HEK293 (cell line): ENCODE results near the gene AKAP5.
A peak's percentile ranks its signal among the peaks of the same experiment; 100 is the strongest.

Experiments
- CTCF ChIA-PET: fragments of 350-600 bp; formaldehyde crosslinking; extraction: SDS; loops from one replicate; lab custom pipeline; 2021; ENCODE audit warnings: antibody characterized with exemption; lab: Yijun Ruan, JAX
- POLR2A ChIA-PET: fragments of 300-600 bp; formaldehyde crosslinking; extraction: SDS; loops from one replicate; lab custom pipeline; 2020; ENCODE audit warnings: antibody characterized with exemption, inconsistent platforms; lab: Yijun Ruan, JAX
- H3K27ac ChIP-seq: fragments of 200-500 bp; sonication (Bioruptor generic); 2 replicates; pipeline ENCODE4 v1.5.1; 2014; ENCODE audit warnings: low read depth, low read length, control low read depth, inconsistent platforms; ENCODE audit errors: extremely low read depth
- H3K36me3 ChIP-seq, 2 experiments: fragments of 200-500 bp in 1 of 2; sonication (Bioruptor generic) in 1 of 2; 1 replicate in 1 of 2; 2 replicates in 1 of 2; pipeline ENCODE4 v1.5.1; 2014 to 2017; ENCODE audit warnings: inconsistent platforms in 2 of 2, low read length in 2 of 2; ENCODE audit not compliant: control insufficient read depth in 2 of 2, insufficient read depth in 1 of 2
- H3K4me1 ChIP-seq: fragments of 200-500 bp; sonication (Bioruptor generic); 2 replicates; pipeline ENCODE4 v1.5.1; 2014; ENCODE audit warnings: mild to moderate bottlenecking, low read length, inconsistent platforms; ENCODE audit not compliant: control insufficient read depth, insufficient read depth
- H3K4me3 ChIP-seq: 2 replicates; pipeline ENCODE4 v1.5.1; 2011; ENCODE audit warnings: low read depth, mild to moderate bottlenecking, control low read depth, low read length, moderate library complexity
- H3K9me3 ChIP-seq: fragments of 200-500 bp; sonication (Bioruptor generic); 2 replicates; pipeline ENCODE4 v1.5.1; 2014; ENCODE audit warnings: low read depth, low read length, inconsistent platforms; ENCODE audit not compliant: control insufficient read depth, insufficient read depth
- IKZF3 ChIP-seq: fragments of 450-650 bp; IDR thresholded peaks from 2 replicates; pipeline ENCODE4 v1.5.0; 2018; ENCODE audit warnings: missing biosample characterization, mild to moderate bottlenecking, missing genetic modification characterization, moderate library complexity
- MEIS1 ChIP-seq: sonication (generic); formaldehyde crosslinking; IDR thresholded peaks from 2 replicates; pipeline ENCODE4 v1.8.1; 2022; ENCODE audit warnings: missing genetic modification reagents, mild to moderate bottlenecking, borderline replicate concordance
- PRDM1 ChIP-seq: fragments of 450-650 bp; formaldehyde crosslinking; IDR thresholded peaks from 2 replicates; pipeline ENCODE4; 2016; ENCODE audit warnings: missing biosample characterization, missing genetic modification characterization
- RBAK ChIP-seq: fragments of 450-650 bp; formaldehyde crosslinking; IDR thresholded peaks from 2 replicates; pipeline ENCODE4 v1.5.1; 2016; ENCODE audit warnings: missing biosample characterization, missing genetic modification characterization
- YY1 ChIP-seq: fragments of 450-650 bp; formaldehyde crosslinking; IDR thresholded peaks from 2 replicates; pipeline ENCODE4 v1.5.1; 2018; ENCODE audit warnings: missing biosample characterization, missing genetic modification characterization
- ZFHX2 ChIP-seq: fragments of 450-650 bp; formaldehyde crosslinking; conservative IDR thresholded peaks from 2 replicates; pipeline ENCODE4 v1.5.1; 2016; ENCODE audit warnings: missing biosample characterization, missing genetic modification characterization
- ZNF155 ChIP-seq: fragments of 450-650 bp; formaldehyde crosslinking; IDR thresholded peaks from 2 replicates; pipeline ENCODE4 v1.5.1; 2016; ENCODE audit warnings: missing biosample characterization, missing genetic modification characterization
- ZNF175 ChIP-seq: fragments of 450-650 bp; formaldehyde crosslinking; IDR thresholded peaks from 2 replicates; pipeline ENCODE4 v1.5.1; 2016; ENCODE audit warnings: missing biosample characterization, missing genetic modification characterization
- ZNF19 ChIP-seq: fragments of 450-650 bp; formaldehyde crosslinking; IDR thresholded peaks from 2 replicates; pipeline ENCODE4; 2016; ENCODE audit warnings: missing biosample characterization, missing genetic modification characterization, low read depth
- ZNF266 ChIP-seq: fragments of 450-650 bp; formaldehyde crosslinking; IDR thresholded peaks from 2 replicates; pipeline ENCODE4 v1.5.1; 2016; ENCODE audit warnings: missing biosample characterization, missing genetic modification characterization, low read depth
- ZNF501 ChIP-seq: fragments of 450-650 bp; formaldehyde crosslinking; IDR thresholded peaks from 2 replicates; pipeline ENCODE4 v1.5.1; 2016; ENCODE audit warnings: missing biosample characterization, missing genetic modification characterization
- ZNF544 ChIP-seq: fragments of 450-650 bp; formaldehyde crosslinking; IDR thresholded peaks from 2 replicates; pipeline ENCODE4 v1.5.0; 2017; ENCODE audit warnings: missing biosample characterization, missing genetic modification characterization
- ZNF624 ChIP-seq: fragments of 450-650 bp; formaldehyde crosslinking; IDR thresholded peaks from 2 replicates; pipeline ENCODE4 v1.5.1; 2017; ENCODE audit warnings: missing biosample characterization, missing genetic modification characterization
- ZNF629 ChIP-seq: fragments of 450-650 bp; formaldehyde crosslinking; IDR thresholded peaks from 2 replicates; pipeline ENCODE4 v1.5.1; 2017; ENCODE audit warnings: missing biosample characterization, missing genetic modification characterization
- ZNF792 ChIP-seq: fragments of 450-650 bp; formaldehyde crosslinking; IDR thresholded peaks from 2 replicates; pipeline ENCODE4 v1.5.1; 2016; ENCODE audit warnings: missing biosample characterization, missing genetic modification characterization
- ZNF830 ChIP-seq: fragments of 450-650 bp; IDR thresholded peaks from 2 replicates; pipeline ENCODE4 v1.5.0; 2018; ENCODE audit warnings: missing biosample characterization, missing genetic modification characterization, low read depth, mild to moderate bottlenecking, moderate library complexity
- TF ChIP-seq, protein P1 (sequence below): fragments of 450-650 bp; formaldehyde crosslinking; IDR thresholded peaks from 2 replicates; pipeline ENCODE4 v1.5.1; 2017; ENCODE audit warnings: missing biosample characterization, missing genetic modification characterization
- TF ChIP-seq, protein P2 (sequence below): fragments of 450-650 bp; formaldehyde crosslinking; IDR thresholded peaks from 2 replicates; pipeline ENCODE4 v1.5.1; 2016; ENCODE audit warnings: missing biosample characterization, missing genetic modification characterization
- TF ChIP-seq, protein P3 (sequence below): fragments of 450-650 bp; formaldehyde crosslinking; IDR thresholded peaks from 2 replicates; pipeline ENCODE4 v1.5.1; 2016; ENCODE audit warnings: missing biosample characterization, missing genetic modification characterization
- TF ChIP-seq, protein P4 (sequence below): fragments of 450-650 bp; formaldehyde crosslinking; IDR thresholded peaks from 2 replicates; pipeline ENCODE4 v1.5.0; 2017; ENCODE audit warnings: missing biosample characterization, missing genetic modification characterization, borderline replicate concordance
- TF ChIP-seq, protein P5 (sequence below): fragments of 450-650 bp; formaldehyde crosslinking; conservative IDR thresholded peaks from 2 replicates; pipeline ENCODE4 v1.5.1; 2016; ENCODE audit warnings: low read depth, missing biosample characterization, missing genetic modification characterization
- TF ChIP-seq, protein P6 (sequence below): fragments of 450-650 bp; IDR thresholded peaks from 2 replicates; pipeline ENCODE4 v1.5.1; 2018; ENCODE audit warnings: missing biosample characterization, mild to moderate bottlenecking, missing genetic modification characterization

The AKAP5 gene

DNA sequence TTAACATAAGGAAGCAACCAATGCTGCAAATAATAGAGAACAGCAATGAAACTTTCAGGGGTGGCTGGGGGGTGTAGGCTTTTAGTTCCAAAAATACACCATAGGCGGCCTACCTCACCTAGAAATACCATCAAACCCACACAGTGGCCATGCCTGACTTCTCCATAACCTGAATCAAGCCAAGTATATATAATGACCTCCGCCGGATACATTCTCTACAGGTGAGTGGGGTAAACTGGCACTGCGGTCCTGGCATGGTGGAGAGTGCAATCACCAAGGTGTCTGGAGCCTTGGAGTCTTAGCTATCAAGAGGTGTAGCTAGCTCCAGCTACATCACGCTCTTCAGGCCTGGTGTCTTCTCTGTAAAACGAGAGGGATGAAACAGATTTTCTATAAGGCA lies 37.2 kb downstream of the AKAP5 start:
- TF ChIP-seq ZNF266 (no peak), YY1 (tag by site-specific recombination) (no peak), ZNF175 (tag by site-specific recombination) (no peak), ZNF830 (no peak), RBAK (tag by site-specific recombination) (no peak), IKZF3 (tag by site-specific recombination) (no peak), MEIS1 (CRISPR knock-in tag) (no peak), ZNF792 (tag by site-specific recombination) (no peak), ZNF624 (tag by site-specific recombination) (no peak), ZNF501 (tag by site-specific recombination) (no peak)
- TF ChIP-seq, protein P1, sequence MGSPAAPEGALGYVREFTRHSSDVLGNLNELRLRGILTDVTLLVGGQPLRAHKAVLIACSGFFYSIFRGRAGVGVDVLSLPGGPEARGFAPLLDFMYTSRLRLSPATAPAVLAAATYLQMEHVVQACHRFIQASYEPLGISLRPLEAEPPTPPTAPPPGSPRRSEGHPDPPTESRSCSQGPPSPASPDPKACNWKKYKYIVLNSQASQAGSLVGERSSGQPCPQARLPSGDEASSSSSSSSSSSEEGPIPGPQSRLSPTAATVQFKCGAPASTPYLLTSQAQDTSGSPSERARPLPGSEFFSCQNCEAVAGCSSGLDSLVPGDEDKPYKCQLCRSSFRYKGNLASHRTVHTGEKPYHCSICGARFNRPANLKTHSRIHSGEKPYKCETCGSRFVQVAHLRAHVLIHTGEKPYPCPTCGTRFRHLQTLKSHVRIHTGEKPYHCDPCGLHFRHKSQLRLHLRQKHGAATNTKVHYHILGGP (tag by site-specific recombination), result no peak
- TF ChIP-seq, protein P2, sequence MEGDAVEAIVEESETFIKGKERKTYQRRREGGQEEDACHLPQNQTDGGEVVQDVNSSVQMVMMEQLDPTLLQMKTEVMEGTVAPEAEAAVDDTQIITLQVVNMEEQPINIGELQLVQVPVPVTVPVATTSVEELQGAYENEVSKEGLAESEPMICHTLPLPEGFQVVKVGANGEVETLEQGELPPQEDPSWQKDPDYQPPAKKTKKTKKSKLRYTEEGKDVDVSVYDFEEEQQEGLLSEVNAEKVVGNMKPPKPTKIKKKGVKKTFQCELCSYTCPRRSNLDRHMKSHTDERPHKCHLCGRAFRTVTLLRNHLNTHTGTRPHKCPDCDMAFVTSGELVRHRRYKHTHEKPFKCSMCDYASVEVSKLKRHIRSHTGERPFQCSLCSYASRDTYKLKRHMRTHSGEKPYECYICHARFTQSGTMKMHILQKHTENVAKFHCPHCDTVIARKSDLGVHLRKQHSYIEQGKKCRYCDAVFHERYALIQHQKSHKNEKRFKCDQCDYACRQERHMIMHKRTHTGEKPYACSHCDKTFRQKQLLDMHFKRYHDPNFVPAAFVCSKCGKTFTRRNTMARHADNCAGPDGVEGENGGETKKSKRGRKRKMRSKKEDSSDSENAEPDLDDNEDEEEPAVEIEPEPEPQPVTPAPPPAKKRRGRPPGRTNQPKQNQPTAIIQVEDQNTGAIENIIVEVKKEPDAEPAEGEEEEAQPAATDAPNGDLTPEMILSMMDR (tag by site-specific recombination), result no peak
- TF ChIP-seq, protein P3, sequence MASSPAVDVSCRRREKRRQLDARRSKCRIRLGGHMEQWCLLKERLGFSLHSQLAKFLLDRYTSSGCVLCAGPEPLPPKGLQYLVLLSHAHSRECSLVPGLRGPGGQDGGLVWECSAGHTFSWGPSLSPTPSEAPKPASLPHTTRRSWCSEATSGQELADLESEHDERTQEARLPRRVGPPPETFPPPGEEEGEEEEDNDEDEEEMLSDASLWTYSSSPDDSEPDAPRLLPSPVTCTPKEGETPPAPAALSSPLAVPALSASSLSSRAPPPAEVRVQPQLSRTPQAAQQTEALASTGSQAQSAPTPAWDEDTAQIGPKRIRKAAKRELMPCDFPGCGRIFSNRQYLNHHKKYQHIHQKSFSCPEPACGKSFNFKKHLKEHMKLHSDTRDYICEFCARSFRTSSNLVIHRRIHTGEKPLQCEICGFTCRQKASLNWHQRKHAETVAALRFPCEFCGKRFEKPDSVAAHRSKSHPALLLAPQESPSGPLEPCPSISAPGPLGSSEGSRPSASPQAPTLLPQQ (tag by site-specific recombination), result no peak
- TF ChIP-seq, protein P4, sequence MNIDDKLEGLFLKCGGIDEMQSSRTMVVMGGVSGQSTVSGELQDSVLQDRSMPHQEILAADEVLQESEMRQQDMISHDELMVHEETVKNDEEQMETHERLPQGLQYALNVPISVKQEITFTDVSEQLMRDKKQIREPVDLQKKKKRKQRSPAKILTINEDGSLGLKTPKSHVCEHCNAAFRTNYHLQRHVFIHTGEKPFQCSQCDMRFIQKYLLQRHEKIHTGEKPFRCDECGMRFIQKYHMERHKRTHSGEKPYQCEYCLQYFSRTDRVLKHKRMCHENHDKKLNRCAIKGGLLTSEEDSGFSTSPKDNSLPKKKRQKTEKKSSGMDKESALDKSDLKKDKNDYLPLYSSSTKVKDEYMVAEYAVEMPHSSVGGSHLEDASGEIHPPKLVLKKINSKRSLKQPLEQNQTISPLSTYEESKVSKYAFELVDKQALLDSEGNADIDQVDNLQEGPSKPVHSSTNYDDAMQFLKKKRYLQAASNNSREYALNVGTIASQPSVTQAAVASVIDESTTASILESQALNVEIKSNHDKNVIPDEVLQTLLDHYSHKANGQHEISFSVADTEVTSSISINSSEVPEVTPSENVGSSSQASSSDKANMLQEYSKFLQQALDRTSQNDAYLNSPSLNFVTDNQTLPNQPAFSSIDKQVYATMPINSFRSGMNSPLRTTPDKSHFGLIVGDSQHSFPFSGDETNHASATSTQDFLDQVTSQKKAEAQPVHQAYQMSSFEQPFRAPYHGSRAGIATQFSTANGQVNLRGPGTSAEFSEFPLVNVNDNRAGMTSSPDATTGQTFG (tag by site-specific recombination), result no peak
- H3K36me3 ChIP-seq, result peaks cover 7 to 11% of the 10 kb centered on the region in 2 experiments; a peak in 2 of 3 replicates
- CTCF ChIA-PET, result interaction anchor here (1.0 kb wide), 3 partner anchors 30 to 134 kb away, joined by 3 to 4 read pairs (median 3); no protein-coding TSS in a partner anchor
- H3K9me3 ChIP-seq, result no peaks in the 10 kb centered on the region
- POLR2A ChIA-PET, result interaction anchor here (1.3 to 5.2 kb wide), 6 partner anchors 9 to 164 kb away, joined by 3 to 54 read pairs (median 4); partner anchors contain the start of gene HSPA2
- peak overlapping the region; percentile 62 for H3K4me3 ChIP-seq
- peak overlapping the region; percentile 99 for H3K27ac ChIP-seq
- H3K4me1 ChIP-seq, result peaks cover 20% of the 10 kb centered on the region

DNA sequence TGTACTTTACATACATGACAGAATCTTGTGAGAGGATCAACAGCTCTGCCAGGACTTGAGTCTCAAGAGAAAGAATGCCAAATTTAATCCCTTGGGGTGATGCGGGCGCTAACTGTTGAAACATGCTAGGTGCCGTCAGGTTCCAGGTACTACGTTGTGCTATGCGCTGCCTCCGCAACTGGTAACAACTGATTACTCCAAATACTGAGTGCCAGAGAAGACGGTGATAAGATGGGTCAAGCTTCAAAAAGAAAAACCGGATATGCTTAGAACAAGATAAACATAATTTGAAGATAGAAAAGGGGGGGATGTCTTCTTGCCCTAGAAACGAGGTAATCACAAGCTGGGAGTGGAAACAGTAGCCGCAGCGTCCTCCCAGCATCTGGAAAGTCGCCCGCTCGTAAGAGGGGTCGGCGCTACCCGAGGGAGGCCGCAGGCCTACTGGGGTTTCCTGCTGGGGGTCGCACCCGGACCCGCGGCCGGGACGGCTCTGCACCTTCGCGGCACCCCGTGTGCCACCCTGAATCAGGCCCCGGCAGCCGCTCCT lies 37.7 kb downstream of the AKAP5 start:
- peak overlapping the region; percentile 62 for H3K4me3 ChIP-seq
- H3K36me3 ChIP-seq, result peaks cover 2 to 11% of the 10 kb centered on the region in 2 experiments; a peak in 2 of 3 replicates
- no peaks in the 10 kb centered on the region for H3K9me3 ChIP-seq
- H3K4me1 ChIP-seq, result peaks cover 23% of the 10 kb centered on the region
- ChIA-PET CTCF (interaction anchor here (1.0 kb wide), 3 partner anchors 29 to 134 kb away, joined by 3 to 4 read pairs (median 3); no protein-coding TSS in a partner anchor), POLR2A (interaction anchor here (0.7 to 5.2 kb wide), 5 partner anchors 10 to 377 kb away, joined by 3 to 54 read pairs (median 9); partner anchors contain the start of genes HSPA2, MTHFD1 and SPTB)
- H3K27ac ChIP-seq, result peak overlapping the region; percentile 99
- TF ChIP-seq ZNF544 (tag by site-specific recombination), result no peak
- TF ChIP-seq, protein P5, sequence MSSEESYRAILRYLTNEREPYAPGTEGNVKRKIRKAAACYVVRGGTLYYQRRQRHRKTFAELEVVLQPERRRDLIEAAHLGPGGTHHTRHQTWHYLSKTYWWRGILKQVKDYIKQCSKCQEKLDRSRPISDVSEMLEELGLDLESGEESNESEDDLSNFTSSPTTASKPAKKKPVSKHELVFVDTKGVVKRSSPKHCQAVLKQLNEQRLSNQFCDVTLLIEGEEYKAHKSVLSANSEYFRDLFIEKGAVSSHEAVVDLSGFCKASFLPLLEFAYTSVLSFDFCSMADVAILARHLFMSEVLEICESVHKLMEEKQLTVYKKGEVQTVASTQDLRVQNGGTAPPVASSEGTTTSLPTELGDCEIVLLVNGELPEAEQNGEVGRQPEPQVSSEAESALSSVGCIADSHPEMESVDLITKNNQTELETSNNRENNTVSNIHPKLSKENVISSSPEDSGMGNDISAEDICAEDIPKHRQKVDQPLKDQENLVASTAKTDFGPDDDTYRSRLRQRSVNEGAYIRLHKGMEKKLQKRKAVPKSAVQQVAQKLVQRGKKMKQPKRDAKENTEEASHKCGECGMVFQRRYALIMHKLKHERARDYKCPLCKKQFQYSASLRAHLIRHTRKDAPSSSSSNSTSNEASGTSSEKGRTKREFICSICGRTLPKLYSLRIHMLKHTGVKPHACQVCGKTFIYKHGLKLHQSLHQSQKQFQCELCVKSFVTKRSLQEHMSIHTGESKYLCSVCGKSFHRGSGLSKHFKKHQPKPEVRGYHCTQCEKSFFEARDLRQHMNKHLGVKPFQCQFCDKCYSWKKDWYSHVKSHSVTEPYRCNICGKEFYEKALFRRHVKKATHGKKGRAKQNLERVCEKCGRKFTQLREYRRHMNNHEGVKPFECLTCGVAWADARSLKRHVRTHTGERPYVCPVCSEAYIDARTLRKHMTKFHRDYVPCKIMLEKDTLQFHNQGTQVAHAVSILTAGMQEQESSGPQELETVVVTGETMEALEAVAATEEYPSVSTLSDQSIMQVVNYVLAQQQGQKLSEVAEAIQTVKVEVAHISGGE (tag by site-specific recombination), result peak; percentile 94
- TF ChIP-seq ZFHX2, result no peak
- no peak for TF ChIP-seq ZNF19 (tag by site-specific recombination)
- TF ChIP-seq, protein P6, sequence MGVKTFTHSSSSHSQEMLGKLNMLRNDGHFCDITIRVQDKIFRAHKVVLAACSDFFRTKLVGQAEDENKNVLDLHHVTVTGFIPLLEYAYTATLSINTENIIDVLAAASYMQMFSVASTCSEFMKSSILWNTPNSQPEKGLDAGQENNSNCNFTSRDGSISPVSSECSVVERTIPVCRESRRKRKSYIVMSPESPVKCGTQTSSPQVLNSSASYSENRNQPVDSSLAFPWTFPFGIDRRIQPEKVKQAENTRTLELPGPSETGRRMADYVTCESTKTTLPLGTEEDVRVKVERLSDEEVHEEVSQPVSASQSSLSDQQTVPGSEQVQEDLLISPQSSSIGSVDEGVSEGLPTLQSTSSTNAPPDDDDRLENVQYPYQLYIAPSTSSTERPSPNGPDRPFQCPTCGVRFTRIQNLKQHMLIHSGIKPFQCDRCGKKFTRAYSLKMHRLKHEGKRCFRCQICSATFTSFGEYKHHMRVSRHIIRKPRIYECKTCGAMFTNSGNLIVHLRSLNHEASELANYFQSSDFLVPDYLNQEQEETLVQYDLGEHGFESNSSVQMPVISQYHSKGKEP, result no peak
- no peak for TF ChIP-seq PRDM1 (tag by site-specific recombination)
- no peak for TF ChIP-seq ZNF155 (tag by site-specific recombination)
- TF ChIP-seq ZNF629 (tag by site-specific recombination), result no peak
